NCI-H2196 (cell line): ENCODE data around the gene TUBA4A.
A peak's percentile ranks its signal among the peaks of the same experiment; 100 is the strongest.

Experiments
- DNase-seq: peaks from one replicate; lab custom pipeline; 2025; ENCODE audit not compliant: unreplicated experiment; lab: John Stamatoyannopoulos, UW

The TUBA4A gene

GRCh38 chr2:219253753-219254589, at the start of gene TUBA4A:
TSS of gene TUBA4A (minus strand) at chr2:219253918. CDS start at chr2:219253858, 60 bp downstream.
- DNase-seq: peak; percentile 90

GRCh38 chr2:219302412-219302968, 48.8 kb upstream of the TUBA4A start:
- no peak for DNase-seq

- DNase-seq: no peak
These were observed 46.3 kb upstream of the TUBA4A start for GRCh38 chr2:219300022-219300421.

- DNase-seq: no peak
These were observed 45.6 kb upstream of the TUBA4A start for GRCh38 chr2:219299372-219299760.

GRCh38 chr2:219298759-219299371, 45.1 kb upstream of the TUBA4A start:
- DNase-seq: peak; percentile 79

- DNase-seq: no peak
These were observed 44.2 kb upstream of the TUBA4A start for GRCh38 chr2:219297766-219298456.

- no peak for DNase-seq
These were observed 43.1 kb upstream of the TUBA4A start for GRCh38 chr2:219296631-219297391.

- DNase-seq: no peak
These were observed 42.4 kb upstream of the TUBA4A start for GRCh38 chr2:219296142-219296541.

- DNase-seq: peak; percentile 92
These were observed 40.9 kb upstream of the TUBA4A start for GRCh38 chr2:219294356-219295351.

- no peak for DNase-seq
These were observed 40.1 kb upstream of the TUBA4A start for GRCh38 chr2:219293736-219294231.

- no peak for DNase-seq
These were observed 38.9 kb upstream of the TUBA4A start for GRCh38 chr2:219292616-219293015.

- no peak for DNase-seq
These were observed 38.3 kb upstream of the TUBA4A start for GRCh38 chr2:219291910-219292490.

- DNase-seq: no peak
These were observed 37.7 kb upstream of the TUBA4A start for GRCh38 chr2:219291394-219291793.

GRCh38 chr2:219290381-219291171, 36.9 kb upstream of the TUBA4A start:
- no peak for DNase-seq

- no peak for DNase-seq
These were observed 36.0 kb upstream of the TUBA4A start for GRCh38 chr2:219289537-219290361.

GRCh38 chr2:219289195-219289536, 35.4 kb upstream of the TUBA4A start:
- no peak for DNase-seq

GRCh38 chr2:219287580-219288265, 34.0 kb upstream of the TUBA4A start:
- no peak for DNase-seq
